Measurements from ENCODE around the gene CHID1. TPM values are rescaled to one million over a fixed set of nuclear protein-coding genes. Genes with fewer than 3 reads are reported as not detected.

Gene CHID1
- total and polyA plus RNA-seq, 2 donors, result 17.8 to 35.7 TPM

- peaks cover 16 to 82% of the 10 kb centered on the region in 2 donors for H3K4me1 ChIP-seq (ENCODE audit: control insufficient read depth in 2 of 2, insufficient read depth in 2 of 2, low read length in 2 of 2)
- H3K4me3 ChIP-seq (ENCODE audit: low read length in 2 of 2), result peak overlapping the region in 1 of 2 donors; percentile 26
- no peak overlapping the region for H3K27ac ChIP-seq (ENCODE audit: low read depth in 1 of 2, low read length in 1 of 2)
- 8% methylated on average over 40 of the region's 40 CpGs for WGBS
- peaks cover 6 to 11% of the 10 kb centered on the region in 2 donors for H3K36me3 ChIP-seq (ENCODE audit: control insufficient read depth in 2 of 2, insufficient read depth in 2 of 2, low read length in 1 of 2)
- peaks cover 6 to 35% of the 10 kb centered on the region in 2 donors for H3K9me3 ChIP-seq (ENCODE audit: control insufficient read depth in 2 of 2, insufficient read depth in 1 of 2, low read length in 1 of 2)
- DNase-seq (ENCODE audit: low read depth in 6 of 9, low spot score in 9 of 9), result no peak
- peaks cover 79 to 91% of the 10 kb centered on the region in 2 donors for H3K27me3 ChIP-seq (ENCODE audit: control insufficient read depth in 2 of 2, insufficient read depth in 1 of 2, low read length in 1 of 2)
Measured at GRCh38 chr11:829176-829846, 81.3 kb downstream of the CHID1 start.

- DNase-seq (ENCODE audit: low read depth in 6 of 9, low spot score in 9 of 9), result no peak
Measured at GRCh38 chr11:828506-829175, 82.0 kb downstream of the CHID1 start.

GRCh38 chr11:827897-828192 lies 82.8 kb downstream of the CHID1 start, which contains the start of gene CRACR2B:
TSS of gene CRACR2B (plus strand) at chr11:827919. CDS start at chr11:828608, 689 bp downstream.
- peaks cover 67 to 77% of the 10 kb centered on the region in 2 donors for H3K27me3 ChIP-seq (ENCODE audit: control insufficient read depth in 2 of 2, insufficient read depth in 1 of 2, low read length in 1 of 2)
- peaks cover 11 to 77% of the 10 kb centered on the region in 2 donors for H3K4me1 ChIP-seq (ENCODE audit: control insufficient read depth in 2 of 2, insufficient read depth in 2 of 2, low read length in 2 of 2)
- H3K36me3 ChIP-seq (ENCODE audit: control insufficient read depth in 2 of 2, insufficient read depth in 2 of 2, low read length in 1 of 2), result peaks cover 14 to 23% of the 10 kb centered on the region in 2 donors
- no peak within 1 kb of the TSS for H3K27ac ChIP-seq (ENCODE audit: low read depth in 1 of 2, low read length in 1 of 2)
- H3K9me3 ChIP-seq (ENCODE audit: control insufficient read depth in 2 of 2, insufficient read depth in 1 of 2, low read length in 1 of 2), result peaks cover 6 to 35% of the 10 kb centered on the region in 2 donors
- 60% methylated on average over 5 of the region's 5 CpGs for WGBS
- H3K4me3 ChIP-seq (ENCODE audit: low read length in 2 of 2), result peak within 1 kb of the TSS in 1 of 2 donors; percentile 44
- no peak for DNase-seq (ENCODE audit: low read depth in 6 of 9, low spot score in 9 of 9)

More at GRCh38 chr11:828506-829175, 82.0 kb downstream of the CHID1 start:
- Histone ChIP-seq H3K4me1 (ENCODE audit: control insufficient read depth in 2 of 2, insufficient read depth in 2 of 2, low read length in 2 of 2) (peaks cover 16 to 81% of the 10 kb centered on the region in 2 donors), H3K9me3 (ENCODE audit: control insufficient read depth in 2 of 2, insufficient read depth in 1 of 2, low read length in 1 of 2) (peaks cover 6 to 35% of the 10 kb centered on the region in 2 donors), H3K36me3 (ENCODE audit: control insufficient read depth in 2 of 2, insufficient read depth in 2 of 2, low read length in 1 of 2) (peaks cover 12 to 17% of the 10 kb centered on the region in 2 donors), H3K27me3 (ENCODE audit: control insufficient read depth in 2 of 2, insufficient read depth in 1 of 2, low read length in 1 of 2) (peaks cover 75 to 84% of the 10 kb centered on the region in 2 donors), H3K27ac (ENCODE audit: low read depth in 1 of 2, low read length in 1 of 2) (no peak overlapping the region), H3K4me3 (ENCODE audit: low read length in 2 of 2) (no peak overlapping the region)
- 67% methylated on average over 21 of the region's 21 CpGs for WGBS

GRCh38 chr11:827146-827896 lies 83.3 kb downstream of the CHID1 start:
- peaks cover 17 to 27% of the 10 kb centered on the region in 2 donors for H3K36me3 ChIP-seq (ENCODE audit: control insufficient read depth in 2 of 2, insufficient read depth in 2 of 2, low read length in 1 of 2)
- DNase-seq (ENCODE audit: low read depth in 6 of 9, low spot score in 9 of 9), result no peak
- H3K27ac ChIP-seq (ENCODE audit: low read depth in 1 of 2, low read length in 1 of 2), result no peak overlapping the region
- peaks cover 11 to 74% of the 10 kb centered on the region in 2 donors for H3K4me1 ChIP-seq (ENCODE audit: control insufficient read depth in 2 of 2, insufficient read depth in 2 of 2, low read length in 2 of 2)
- peaks cover 62 to 73% of the 10 kb centered on the region in 2 donors for H3K27me3 ChIP-seq (ENCODE audit: control insufficient read depth in 2 of 2, insufficient read depth in 1 of 2, low read length in 1 of 2)
- H3K4me3 ChIP-seq (ENCODE audit: low read length in 2 of 2), result peak overlapping the region in 1 of 2 donors; percentile 44
- H3K9me3 ChIP-seq (ENCODE audit: control insufficient read depth in 2 of 2, insufficient read depth in 1 of 2, low read length in 1 of 2), result peaks cover 6 to 34% of the 10 kb centered on the region in 2 donors
- WGBS, result 8% methylated on average over 66 of the region's 66 CpGs

GRCh38 chr11:826836-827145 lies 83.8 kb downstream of the CHID1 start:
- Histone ChIP-seq H3K4me3 (ENCODE audit: low read length in 2 of 2) (peak overlapping the region in 1 of 2 donors; percentile 44), H3K4me1 (ENCODE audit: control insufficient read depth in 2 of 2, insufficient read depth in 2 of 2, low read length in 2 of 2) (peaks cover 11 to 70% of the 10 kb centered on the region in 2 donors), H3K36me3 (ENCODE audit: control insufficient read depth in 2 of 2, insufficient read depth in 2 of 2, low read length in 1 of 2) (peaks cover 18 to 32% of the 10 kb centered on the region in 2 donors), H3K27ac (ENCODE audit: low read depth in 1 of 2, low read length in 1 of 2) (no peak overlapping the region), H3K27me3 (ENCODE audit: control insufficient read depth in 2 of 2, insufficient read depth in 1 of 2, low read length in 1 of 2) (peaks cover 57 to 68% of the 10 kb centered on the region in 2 donors), H3K9me3 (ENCODE audit: control insufficient read depth in 2 of 2, insufficient read depth in 1 of 2, low read length in 1 of 2) (peaks cover 6 to 29% of the 10 kb centered on the region in 2 donors)
- WGBS, result 1% methylated on average over 22 of the region's 22 CpGs
- DNase-seq (ENCODE audit: low read depth in 6 of 9, low spot score in 9 of 9), result no peak

- DNase-seq (ENCODE audit: low read depth in 6 of 9, low spot score in 9 of 9), result no peak
- Histone ChIP-seq H3K27me3 (ENCODE audit: control insufficient read depth in 2 of 2, insufficient read depth in 1 of 2, low read length in 1 of 2) (peaks cover 51 to 62% of the 10 kb centered on the region in 2 donors), H3K9me3 (ENCODE audit: control insufficient read depth in 2 of 2, insufficient read depth in 1 of 2, low read length in 1 of 2) (peaks cover 5 to 23% of the 10 kb centered on the region in 2 donors), H3K4me3 (ENCODE audit: low read length in 2 of 2) (no peak overlapping the region), H3K27ac (ENCODE audit: low read depth in 1 of 2, low read length in 1 of 2) (no peak overlapping the region), H3K36me3 (ENCODE audit: control insufficient read depth in 2 of 2, insufficient read depth in 2 of 2, low read length in 1 of 2) (peaks cover 18 to 37% of the 10 kb centered on the region in 2 donors), H3K4me1 (ENCODE audit: control insufficient read depth in 2 of 2, insufficient read depth in 2 of 2, low read length in 2 of 2) (peaks cover 7 to 69% of the 10 kb centered on the region in 2 donors)
- 92% methylated on average over 9 of the region's 9 CpGs for WGBS
Measured at GRCh38 chr11:826227-826621, 84.4 kb downstream of the CHID1 start.

- H3K4me3 ChIP-seq (ENCODE audit: low read length in 2 of 2), result no peak overlapping the region
- H3K27me3 ChIP-seq (ENCODE audit: control insufficient read depth in 2 of 2, insufficient read depth in 1 of 2, low read length in 1 of 2), result peaks cover 45 to 56% of the 10 kb centered on the region in 2 donors
- H3K4me1 ChIP-seq (ENCODE audit: control insufficient read depth in 2 of 2, insufficient read depth in 2 of 2, low read length in 2 of 2), result peaks cover 10 to 69% of the 10 kb centered on the region in 2 donors
- 97% methylated on average over 12 of the region's 12 CpGs for WGBS
- peaks cover 3 to 18% of the 10 kb centered on the region in 2 donors for H3K9me3 ChIP-seq (ENCODE audit: control insufficient read depth in 2 of 2, insufficient read depth in 1 of 2, low read length in 1 of 2)
- peaks cover 18 to 40% of the 10 kb centered on the region in 2 donors for H3K36me3 ChIP-seq (ENCODE audit: control insufficient read depth in 2 of 2, insufficient read depth in 2 of 2, low read length in 1 of 2)
- no peak for DNase-seq (ENCODE audit: low read depth in 6 of 9, low spot score in 9 of 9)
- H3K27ac ChIP-seq (ENCODE audit: low read depth in 1 of 2, low read length in 1 of 2), result no peak overlapping the region
Measured at GRCh38 chr11:825366-826226, 85.0 kb downstream of the CHID1 start.

- Histone ChIP-seq H3K4me1 (ENCODE audit: control insufficient read depth in 2 of 2, insufficient read depth in 2 of 2, low read length in 2 of 2) (peaks cover 16 to 69% of the 10 kb centered on the region in 2 donors), H3K27me3 (ENCODE audit: control insufficient read depth in 2 of 2, insufficient read depth in 1 of 2, low read length in 1 of 2) (peaks cover 38 to 50% of the 10 kb centered on the region in 2 donors), H3K4me3 (ENCODE audit: low read length in 2 of 2) (no peak overlapping the region), H3K27ac (ENCODE audit: low read depth in 1 of 2, low read length in 1 of 2) (no peak overlapping the region), H3K36me3 (ENCODE audit: control insufficient read depth in 2 of 2, insufficient read depth in 2 of 2, low read length in 1 of 2) (peaks cover 18 to 41% of the 10 kb centered on the region in 2 donors), H3K9me3 (ENCODE audit: control insufficient read depth in 2 of 2, insufficient read depth in 1 of 2, low read length in 1 of 2) (peaks cover under 1 to 13% of the 10 kb centered on the region in 2 donors)
- no peak for DNase-seq (ENCODE audit: low read depth in 6 of 9, low spot score in 9 of 9)
- WGBS, result 67% methylated on average over 11 of the region's 11 CpGs
Measured at GRCh38 chr11:824942-825341, 85.7 kb downstream of the CHID1 start.
